NT2/D1 (cell line): ENCODE measurements around the gene TUB.

Experiments used
- DNase-seq: peaks from one replicate; pipeline ENCODE4 v3.0.0-alpha.2; 2011; ENCODE audit warnings: low read depth, low spot score
- H3K27me3 ChIP-seq: 2 replicates; pipeline ENCODE4 v1.6.0; 2011; ENCODE audit warnings: mild to moderate bottlenecking; ENCODE audit not compliant: insufficient read length, insufficient read depth
- H3K36me3 ChIP-seq: 2 replicates; pipeline ENCODE4 v1.6.1; 2011; ENCODE audit warnings: mild to moderate bottlenecking, low read length, mixed read lengths; ENCODE audit not compliant: insufficient read depth, insufficient read length
- H3K4me1 ChIP-seq: 2 replicates; pipeline ENCODE4 v1.5.1; 2011; ENCODE audit not compliant: insufficient read depth, insufficient read length
- H3K4me3 ChIP-seq: 2 replicates; pipeline ENCODE4 v1.5.1; 2011; ENCODE audit warnings: low read depth; ENCODE audit not compliant: insufficient read length
- H3K9ac ChIP-seq: 2 replicates; pipeline ENCODE4 v1.6.0; 2011; ENCODE audit warnings: low read depth; ENCODE audit not compliant: insufficient read length
- H3K9me3 ChIP-seq: 2 replicates; pipeline ENCODE4 v1.5.1; 2011; ENCODE audit warnings: mild to moderate bottlenecking, low read length; ENCODE audit not compliant: insufficient read depth
- SUZ12 ChIP-seq: IDR thresholded peaks from 2 replicates; pipeline ENCODE4 v1.6.1; 2011; ENCODE audit not compliant: insufficient read length, insufficient read depth; ENCODE audit errors: extremely low read depth
- YY1 ChIP-seq: IDR thresholded peaks from 2 replicates; pipeline ENCODE4 v1.6.1; 2011; ENCODE audit not compliant: insufficient read length, insufficient read depth
- ZNF274 ChIP-seq: IDR thresholded peaks from 2 replicates; pipeline ENCODE4 v1.6.1; 2011; ENCODE audit warnings: mild to moderate bottlenecking, low read depth, low read length

Gene TUB

GRCh38 chr11:8060146-8060719, 20.8 kb upstream of the TUB start:
- Histone ChIP-seq H3K4me3 (no peak overlapping the region), H3K27me3 (no peaks in the 10 kb centered on the region), H3K9me3 (no peaks in the 10 kb centered on the region), H3K4me1 (peaks cover 13% of the 10 kb centered on the region), H3K9ac (no peak overlapping the region), H3K36me3 (no peaks in the 10 kb centered on the region)
- TF ChIP-seq ZNF274: no peak
- TF ChIP-seq SUZ12: no peak
- no peak for TF ChIP-seq YY1
- DNase-seq: no peak

- Histone ChIP-seq H3K9ac (no peak overlapping the region), H3K9me3 (no peaks in the 10 kb centered on the region), H3K4me1 (peaks cover 11% of the 10 kb centered on the region), H3K4me3 (no peak overlapping the region), H3K27me3 (no peaks in the 10 kb centered on the region), H3K36me3 (no peaks in the 10 kb centered on the region)
- DNase-seq: no peak
- TF ChIP-seq SUZ12: no peak
- no peak for TF ChIP-seq ZNF274
- no peak for TF ChIP-seq YY1
Observed at GRCh38 chr11:8060801-8061554, 20.0 kb upstream of the TUB start.

GRCh38 chr11:8061555-8062428, 19.2 kb upstream of the TUB start:
- TF ChIP-seq ZNF274 (no peak), YY1 (no peak), SUZ12 (no peak)
- no peak for DNase-seq
- Histone ChIP-seq H3K9ac (no peak overlapping the region), H3K36me3 (no peaks in the 10 kb centered on the region), H3K27me3 (no peaks in the 10 kb centered on the region), H3K4me3 (no peak overlapping the region), H3K4me1 (peaks cover 3% of the 10 kb centered on the region), H3K9me3 (no peaks in the 10 kb centered on the region)

GRCh38 chr11:8062781-8063257, 18.2 kb upstream of the TUB start:
- Histone ChIP-seq H3K36me3 (no peaks in the 10 kb centered on the region), H3K9ac (no peak overlapping the region), H3K4me3 (no peak overlapping the region), H3K27me3 (no peaks in the 10 kb centered on the region), H3K4me1 (peaks cover 2% of the 10 kb centered on the region), H3K9me3 (no peaks in the 10 kb centered on the region)
- no peak for DNase-seq
- TF ChIP-seq SUZ12 (no peak), ZNF274 (no peak), YY1 (no peak)

- H3K4me1 ChIP-seq: peaks cover 2% of the 10 kb centered on the region
- DNase-seq: no peak
- H3K27me3 ChIP-seq: no peaks in the 10 kb centered on the region
- no peak for TF ChIP-seq ZNF274
- no peak for TF ChIP-seq YY1
- TF ChIP-seq SUZ12: no peak
- no peaks in the 10 kb centered on the region for H3K9me3 ChIP-seq
- no peak overlapping the region for H3K9ac ChIP-seq
- no peaks in the 10 kb centered on the region for H3K36me3 ChIP-seq
- no peak overlapping the region for H3K4me3 ChIP-seq
Observed at GRCh38 chr11:8063324-8063723, 17.7 kb upstream of the TUB start.

- peaks cover 2% of the 10 kb centered on the region for H3K4me1 ChIP-seq
- H3K36me3 ChIP-seq: no peaks in the 10 kb centered on the region
- no peak overlapping the region for H3K9ac ChIP-seq
- no peaks in the 10 kb centered on the region for H3K9me3 ChIP-seq
- no peak for DNase-seq
- no peak overlapping the region for H3K4me3 ChIP-seq
- TF ChIP-seq YY1 (no peak), ZNF274 (no peak), SUZ12 (no peak)
- no peaks in the 10 kb centered on the region for H3K27me3 ChIP-seq
Observed at GRCh38 chr11:8065031-8065430, 16.0 kb upstream of the TUB start.
